ENCODE data around the gene SLC16A5. TPM values are rescaled to one million over a fixed set of nuclear protein-coding genes. Genes with fewer than 3 reads are reported as not detected.

SLC16A5 gene
- total RNA-seq, 4 donors from 2014 or later = 4.1 to 17.5 (median 12.1) TPM; not detected in 1

DNA sequence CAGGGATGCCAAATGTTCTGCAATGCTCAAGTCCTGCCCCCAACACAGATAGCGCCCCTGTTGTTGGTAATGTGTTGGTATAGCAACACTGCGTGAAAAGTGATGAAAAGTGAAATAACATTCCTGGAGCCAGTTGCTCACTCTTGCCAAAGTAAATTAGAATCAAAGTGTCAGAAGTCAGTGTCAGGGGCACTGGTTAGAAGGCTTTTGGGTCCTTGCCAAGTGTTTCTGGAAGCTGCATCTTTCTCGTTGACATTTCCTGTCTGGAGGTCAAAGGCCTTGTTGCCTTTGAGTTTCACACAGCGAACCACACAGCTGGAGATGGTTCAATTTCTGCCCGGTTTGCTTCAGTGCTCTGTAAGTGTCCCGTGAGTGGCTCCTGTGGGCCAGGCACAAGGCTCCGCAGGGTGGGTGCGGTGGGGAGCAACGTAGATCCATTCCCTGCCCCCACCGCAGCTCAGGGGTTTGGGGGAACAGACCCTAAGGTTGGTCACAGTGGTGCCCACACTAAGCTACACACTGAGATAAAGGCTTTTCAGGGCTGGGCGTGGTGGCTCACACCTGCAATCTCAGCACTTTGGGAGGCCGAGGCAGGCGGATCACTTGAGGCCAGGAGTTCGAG is 3.6 kb upstream of the SLC16A5 start:
- Histone ChIP-seq H3K4me1 (peaks cover 0 to 7% of the 10 kb centered on the region in 2 donors), H3K27ac (no peak overlapping the region), H3K36me3 (no peaks in the 10 kb centered on the region), H3K9me3 (no peaks in the 10 kb centered on the region), H3K4me3 (no peak overlapping the region), H3K27me3 (no peaks in the 10 kb centered on the region)
- intact Hi-C loops (cut with DNase I; ENCODE audit: low total_unique reads) = no loop called here
- DNase-seq = no peak
- no peak for TF ChIP-seq POLR2A (IDR thresholded peaks at IDR 0.05)
- TF ChIP-seq, protein P1, sequence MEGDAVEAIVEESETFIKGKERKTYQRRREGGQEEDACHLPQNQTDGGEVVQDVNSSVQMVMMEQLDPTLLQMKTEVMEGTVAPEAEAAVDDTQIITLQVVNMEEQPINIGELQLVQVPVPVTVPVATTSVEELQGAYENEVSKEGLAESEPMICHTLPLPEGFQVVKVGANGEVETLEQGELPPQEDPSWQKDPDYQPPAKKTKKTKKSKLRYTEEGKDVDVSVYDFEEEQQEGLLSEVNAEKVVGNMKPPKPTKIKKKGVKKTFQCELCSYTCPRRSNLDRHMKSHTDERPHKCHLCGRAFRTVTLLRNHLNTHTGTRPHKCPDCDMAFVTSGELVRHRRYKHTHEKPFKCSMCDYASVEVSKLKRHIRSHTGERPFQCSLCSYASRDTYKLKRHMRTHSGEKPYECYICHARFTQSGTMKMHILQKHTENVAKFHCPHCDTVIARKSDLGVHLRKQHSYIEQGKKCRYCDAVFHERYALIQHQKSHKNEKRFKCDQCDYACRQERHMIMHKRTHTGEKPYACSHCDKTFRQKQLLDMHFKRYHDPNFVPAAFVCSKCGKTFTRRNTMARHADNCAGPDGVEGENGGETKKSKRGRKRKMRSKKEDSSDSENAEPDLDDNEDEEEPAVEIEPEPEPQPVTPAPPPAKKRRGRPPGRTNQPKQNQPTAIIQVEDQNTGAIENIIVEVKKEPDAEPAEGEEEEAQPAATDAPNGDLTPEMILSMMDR (IDR thresholded peaks at IDR 0.05) = no peak

DNA sequence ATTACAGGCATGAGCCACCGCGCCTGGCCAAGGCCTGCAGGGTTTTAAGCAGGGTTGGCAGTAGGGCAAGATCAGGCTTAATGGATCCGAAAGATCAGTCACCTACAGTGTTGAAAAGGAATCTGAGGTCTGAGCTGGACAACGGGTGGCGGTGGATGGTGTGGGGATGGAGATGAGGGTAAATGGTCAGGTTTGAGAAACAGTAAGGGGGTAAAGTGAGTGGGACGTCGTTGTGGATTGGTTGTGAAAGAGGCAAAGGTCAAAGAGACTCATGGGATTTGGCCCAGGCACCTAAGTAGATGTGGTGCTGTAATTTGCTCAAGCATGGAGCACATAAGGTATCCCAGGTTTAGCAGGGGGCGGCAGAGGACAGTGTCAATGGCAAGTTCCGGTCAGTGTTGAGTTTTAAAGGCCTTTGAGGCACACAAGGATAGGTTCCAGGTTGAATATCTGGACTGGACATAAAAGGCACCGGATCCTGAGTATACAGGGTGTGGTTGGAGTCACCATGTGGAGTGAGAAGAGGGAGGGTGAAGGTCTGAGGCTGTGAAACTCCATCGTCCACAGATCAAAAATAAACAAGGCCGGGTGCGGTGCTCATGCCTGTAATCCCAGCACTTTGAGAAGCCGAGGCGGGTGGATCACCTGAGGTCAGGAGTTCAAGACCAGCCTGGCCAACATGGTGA is 1.1 kb upstream of the SLC16A5 start:
- no peaks in the 10 kb centered on the region for H3K36me3 ChIP-seq
- no peaks in the 10 kb centered on the region for H3K9me3 ChIP-seq
- peak overlapping the region in 1 of 2 donors; percentile 91 for H3K27ac ChIP-seq
- H3K4me3 ChIP-seq = no peak overlapping the region
- H3K4me1 ChIP-seq = peaks cover 0 to 7% of the 10 kb centered on the region in 2 donors
- DNase-seq = no peak
- intact Hi-C loops (cut with DNase I; ENCODE audit: low total_unique reads) = no loop called here
- TF ChIP-seq POLR2A (IDR thresholded peaks at IDR 0.05) = no peak
- TF ChIP-seq, protein P1 (IDR thresholded peaks at IDR 0.05) = no peak
- no peaks in the 10 kb centered on the region for H3K27me3 ChIP-seq

DNA sequence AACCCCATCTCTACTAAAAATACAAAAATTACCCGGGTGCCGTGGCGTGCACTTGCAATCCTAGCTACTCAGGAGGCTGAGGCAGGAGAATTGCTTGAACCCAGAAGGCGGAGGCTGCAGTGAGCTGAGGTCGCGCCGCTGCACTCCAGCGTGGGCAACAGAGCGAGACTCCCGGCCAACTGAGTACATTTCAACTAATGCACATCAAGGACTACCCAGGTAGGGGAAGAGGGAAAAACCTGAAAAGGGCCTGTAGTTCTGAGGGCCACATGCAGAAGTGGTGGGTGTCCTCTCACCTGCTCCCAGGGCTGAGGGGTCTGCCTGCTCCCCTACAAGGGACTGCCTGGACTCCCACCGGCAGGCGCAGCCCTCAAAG is 584 bp upstream of the SLC16A5 start:
- Histone ChIP-seq H3K9me3 (no peaks in the 10 kb centered on the region), H3K4me3 (peak overlapping the region; percentile 42 to 51), H3K36me3 (no peaks in the 10 kb centered on the region), H3K27me3 (no peaks in the 10 kb centered on the region), H3K27ac (peak overlapping the region; percentile 79 to 91), H3K4me1 (peaks cover 0 to 7% of the 10 kb centered on the region in 2 donors)
- intact Hi-C loops (cut with DNase I; ENCODE audit: low total_unique reads) = no loop called here
- TF ChIP-seq, protein P1 (IDR thresholded peaks at IDR 0.05) = no peak
- no peak for TF ChIP-seq POLR2A (IDR thresholded peaks at IDR 0.05)
- DNase-seq = no peak

DNA sequence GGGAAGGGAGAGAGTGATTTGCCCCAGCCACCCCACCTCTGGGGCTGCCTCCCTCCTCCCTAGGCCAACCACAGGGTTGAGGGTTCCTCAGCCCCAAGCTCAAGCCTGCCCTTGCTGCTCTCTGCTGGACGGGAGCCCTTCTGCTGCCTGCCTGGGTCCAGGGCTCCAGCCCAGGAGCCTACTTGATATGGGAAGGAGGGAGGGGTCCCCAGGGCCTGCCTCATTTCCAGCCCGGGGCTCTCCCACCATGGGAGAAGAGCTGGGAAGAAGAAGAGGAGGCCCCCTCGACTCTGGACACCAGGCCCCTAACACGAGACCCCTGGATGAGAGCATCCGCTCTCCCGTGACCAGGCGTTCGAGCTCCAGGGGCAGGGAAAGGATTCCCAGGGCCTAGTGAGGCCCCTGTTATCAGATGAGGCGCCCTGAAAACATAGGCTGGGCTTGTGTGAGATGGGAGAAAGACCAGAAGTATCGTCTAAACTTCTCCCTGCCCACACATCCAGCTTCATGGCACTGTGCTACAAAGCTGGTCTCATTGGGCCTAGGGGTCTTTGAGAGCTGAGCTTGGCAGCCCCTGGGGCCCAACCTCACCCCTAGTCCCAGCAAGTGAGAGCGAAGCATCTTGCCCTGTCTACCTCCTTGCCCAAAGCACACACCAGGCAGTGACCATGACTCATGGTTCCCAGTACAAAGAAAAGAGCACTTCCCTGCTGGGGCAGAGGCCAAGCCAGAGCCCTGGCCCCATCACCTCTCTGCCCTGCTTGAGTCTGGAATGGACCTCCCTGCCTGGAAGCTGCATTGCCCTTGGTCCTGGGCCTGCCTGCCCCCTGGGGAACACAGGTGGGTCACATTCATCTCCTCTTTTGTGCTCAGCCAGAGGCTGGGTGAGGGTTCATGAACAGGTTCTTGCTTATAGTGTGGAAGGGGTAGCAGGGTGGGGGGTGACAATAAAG is 987 bp downstream of the SLC16A5 start:
- peak in 1 of 2 donors; percentile 47 for DNase-seq
- H3K27ac ChIP-seq = peak overlapping the region; percentile 79 to 91
- no peaks in the 10 kb centered on the region for H3K27me3 ChIP-seq
- H3K4me3 ChIP-seq = peak overlapping the region; percentile 42 to 51
- TF ChIP-seq, protein P1 (IDR thresholded peaks at IDR 0.05) = no peak
- TF ChIP-seq POLR2A (IDR thresholded peaks at IDR 0.05) = no peak
- H3K36me3 ChIP-seq = no peaks in the 10 kb centered on the region
- H3K4me1 ChIP-seq = peaks cover 0 to 7% of the 10 kb centered on the region in 2 donors
- intact Hi-C loops (cut with DNase I; ENCODE audit: low total_unique reads) = no loop called here
- no peaks in the 10 kb centered on the region for H3K9me3 ChIP-seq
